ENCODE results near the gene CCL4L2.
"Not testable (repeated sequence)": the region's sequence is repeated elsewhere in the genome, so short reads cannot be mapped to it uniquely, and the experiment has no call there.

The CCL4L2 gene

DNA sequence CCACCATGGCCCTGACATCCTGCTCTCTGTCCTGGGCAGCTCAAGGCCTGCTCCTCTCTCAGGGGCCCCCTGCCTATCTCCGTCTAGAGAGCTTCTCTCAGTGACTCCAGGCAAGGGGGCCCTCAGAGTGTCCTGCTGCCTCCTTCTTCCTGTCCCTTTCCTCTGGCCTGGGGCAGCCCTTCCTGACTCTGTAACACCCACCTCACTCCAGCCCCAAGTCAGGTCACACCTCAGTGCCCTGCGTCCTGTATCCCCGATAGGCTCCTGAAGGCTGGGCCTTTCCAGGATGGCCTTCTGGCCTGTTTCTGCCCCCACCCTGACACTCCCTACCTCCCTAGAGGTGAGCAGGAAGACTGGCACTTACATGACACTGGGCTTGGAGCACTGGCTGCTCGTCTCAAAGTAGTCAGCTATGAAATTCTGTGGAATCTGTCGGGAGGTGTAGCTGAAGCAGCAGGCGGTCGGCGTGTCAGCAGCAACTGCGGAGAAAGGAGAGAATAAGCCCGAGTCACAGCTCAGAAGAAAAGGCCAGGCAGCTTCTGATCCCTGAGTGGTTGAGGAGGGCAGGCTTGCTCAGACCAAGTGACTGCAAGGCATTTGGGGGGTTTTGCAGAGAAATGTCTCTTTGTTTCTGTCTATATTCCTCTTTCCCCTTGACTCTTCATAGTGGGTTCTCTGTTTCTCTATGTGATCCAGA lies 15.3 kb upstream of the CCL4L2 start:
- DNase-seq (ENCODE audit: low spot score) = no peak

GRCh38 chr17:36196131-36196486 lies 14.8 kb upstream of the CCL4L2 start:
- DNase-seq (ENCODE audit: low spot score) = no peak

- no peak for DNase-seq (ENCODE audit: low spot score)
Observed at GRCh38 chr17:36197387-36197703, 13.5 kb upstream of the CCL4L2 start.

GRCh38 chr17:36198831-36199465 lies 11.9 kb upstream of the CCL4L2 start:
- DNase-seq (ENCODE audit: low spot score) = no peak

DNA sequence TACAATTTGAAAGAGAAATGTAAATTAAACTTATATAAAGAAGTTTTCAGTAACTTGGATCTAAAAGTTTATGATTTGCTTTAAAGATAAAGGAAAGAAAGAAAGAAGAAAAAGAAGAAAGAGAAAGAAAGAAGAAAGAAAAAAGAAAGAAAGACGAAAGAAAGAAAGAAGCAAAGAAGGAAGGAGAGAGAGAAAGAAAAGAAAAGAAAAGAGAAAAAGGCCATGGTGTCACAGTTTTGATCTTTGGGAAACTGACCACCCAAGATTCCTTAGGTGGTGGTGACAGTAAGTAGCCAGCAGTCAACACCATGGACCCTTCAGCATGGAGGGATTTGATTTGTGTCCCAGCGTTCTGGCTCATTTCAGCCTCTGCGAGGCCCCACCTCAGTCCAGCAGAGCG lies 9.8 kb upstream of the CCL4L2 start:
- DNase-seq (ENCODE audit: low spot score) = not testable (repeated sequence)

DNA sequence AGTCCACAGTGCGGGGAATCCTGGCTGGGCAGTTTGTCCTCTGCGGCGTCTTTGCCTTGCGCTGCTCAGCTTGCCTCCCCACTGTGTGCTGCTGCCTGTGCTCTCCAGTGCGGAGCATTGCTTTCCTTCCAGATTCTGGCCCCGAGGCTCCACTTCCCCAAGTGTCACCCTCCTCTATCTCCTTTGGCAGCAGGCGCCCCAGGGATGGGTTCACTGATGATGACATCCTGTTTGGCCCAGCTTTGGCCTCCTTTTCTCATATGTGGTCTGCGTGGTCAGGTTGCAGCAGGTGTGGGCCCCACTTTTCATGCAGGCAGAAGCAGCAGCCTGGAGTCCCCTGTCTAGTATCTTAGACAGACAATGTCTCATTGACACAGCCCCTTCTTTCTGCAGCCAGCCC lies 9.4 kb upstream of the CCL4L2 start:
- DNase-seq (ENCODE audit: low spot score) = not testable (repeated sequence)

GRCh38 chr17:36203335-36203734 lies 7.5 kb upstream of the CCL4L2 start:
- no peak for DNase-seq (ENCODE audit: low spot score)

- no peak for DNase-seq (ENCODE audit: low spot score)
Observed at GRCh38 chr17:36204724-36205500, 6.0 kb upstream of the CCL4L2 start.

GRCh38 chr17:36205637-36206485 lies 5.0 kb upstream of the CCL4L2 start:
- no peak for DNase-seq (ENCODE audit: low spot score)

DNA sequence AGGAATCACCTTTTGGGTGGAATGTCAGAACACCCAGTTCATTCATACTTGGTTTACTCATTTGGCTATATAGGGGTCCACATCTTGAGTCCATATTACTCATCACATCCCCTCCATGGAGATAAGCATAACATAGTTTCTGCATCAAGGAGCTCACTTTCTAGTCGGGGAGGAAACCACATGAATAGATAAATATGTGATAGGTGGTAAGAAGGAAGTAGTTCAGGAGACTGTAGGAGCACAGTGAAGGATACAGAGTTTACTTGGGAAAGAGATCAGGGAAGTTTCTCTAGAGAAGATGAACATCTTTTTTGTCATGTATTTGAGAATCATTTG lies 4.4 kb upstream of the CCL4L2 start:
- DNase-seq (ENCODE audit: low spot score) = not testable (repeated sequence)

- not testable (repeated sequence) for DNase-seq (ENCODE audit: low spot score)
Observed at GRCh38 chr17:36207383-36207782, 3.5 kb upstream of the CCL4L2 start.

DNA sequence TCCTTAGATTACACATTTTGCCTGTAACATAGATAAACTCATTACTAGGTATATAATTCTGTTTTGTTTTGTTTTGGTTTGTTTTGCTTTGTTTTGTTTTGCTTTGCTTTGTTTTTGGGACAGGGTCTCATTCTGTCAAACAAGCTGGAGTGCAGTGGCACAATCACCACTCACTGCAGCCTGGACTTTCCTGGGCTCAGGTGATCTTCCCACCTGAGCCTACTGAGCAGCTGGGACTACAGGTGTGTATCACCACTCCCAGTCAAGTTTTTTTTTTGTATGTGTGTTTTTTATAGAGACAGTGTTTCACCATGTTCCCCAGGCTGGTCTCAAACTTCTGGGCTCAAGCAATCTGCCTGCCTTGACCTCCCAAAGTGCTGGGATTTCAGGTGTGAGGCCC lies 1.3 kb upstream of the CCL4L2 start:
- DNase-seq (ENCODE audit: low spot score) = no peak

DNA sequence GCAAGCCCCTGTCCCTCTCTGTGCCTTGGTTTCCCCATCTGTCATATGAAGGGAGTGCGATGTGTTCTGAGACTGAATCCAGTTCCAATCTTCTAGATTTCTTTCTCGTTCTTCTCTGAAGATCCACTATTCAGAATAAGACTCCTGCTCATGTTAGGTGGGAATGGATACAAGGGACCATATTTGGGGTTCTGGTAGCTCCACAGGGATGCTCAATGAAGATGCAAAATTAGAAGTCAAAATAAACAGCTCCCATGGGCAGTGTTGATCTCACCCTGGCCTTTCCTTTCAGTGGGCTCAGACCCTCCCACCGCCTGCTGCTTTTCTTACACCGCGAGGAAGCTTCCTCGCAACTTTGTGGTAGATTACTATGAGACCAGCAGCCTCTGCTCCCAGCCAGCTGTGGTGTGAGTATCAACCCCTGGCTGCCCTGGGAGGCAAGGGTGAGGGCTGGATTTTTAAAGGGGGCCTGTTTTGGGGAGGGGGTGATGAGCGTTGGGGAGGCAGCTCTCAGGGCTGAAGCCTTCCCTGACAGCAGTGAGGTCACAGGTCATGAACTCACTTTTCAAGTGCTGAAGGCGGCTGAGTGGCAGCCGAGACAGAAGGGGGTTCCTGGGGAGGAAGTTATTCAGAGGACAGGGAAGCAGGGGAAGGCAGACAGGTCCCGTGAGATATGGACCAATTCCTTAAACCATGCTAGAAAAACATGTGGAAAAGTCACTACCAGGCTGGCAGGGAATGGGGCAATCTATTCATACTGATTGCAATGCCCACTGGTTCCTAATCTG lies 815 bp downstream of the CCL4L2 start:
- not testable (repeated sequence) for DNase-seq (ENCODE audit: low spot score)

GRCh38 chr17:36212272-36212605 lies 1.4 kb downstream of the CCL4L2 start:
- no peak for DNase-seq (ENCODE audit: low spot score)

DNA sequence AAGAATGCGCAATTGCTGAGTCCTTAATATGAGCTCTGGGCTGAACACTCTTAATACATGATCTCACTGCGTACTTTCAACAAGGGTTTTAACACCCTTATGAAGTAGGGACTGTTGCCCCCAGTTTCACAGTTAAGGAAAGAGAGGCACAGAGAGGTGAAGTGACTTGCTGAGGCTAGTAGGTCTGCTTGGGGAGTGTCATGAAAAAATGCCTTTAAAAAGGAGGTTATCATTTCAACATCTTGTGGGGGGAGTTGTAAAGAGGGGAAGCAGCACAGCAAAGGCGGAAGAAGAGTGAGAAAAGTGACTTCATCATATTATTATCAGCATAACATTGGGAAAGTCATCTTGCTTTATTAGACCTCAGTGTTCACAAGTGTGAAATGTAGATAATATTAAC lies 2.1 kb downstream of the CCL4L2 start:
- DNase-seq (ENCODE audit: low spot score) = no peak

- DNase-seq (ENCODE audit: low spot score) = no peak
Observed at GRCh38 chr17:36213695-36214094, 2.8 kb downstream of the CCL4L2 start.

GRCh38 chr17:36214918-36215317 lies 4.1 kb downstream of the CCL4L2 start:
- DNase-seq (ENCODE audit: low spot score) = no peak

- DNase-seq (ENCODE audit: low spot score) = not testable (repeated sequence)
Observed at GRCh38 chr17:36215406-36216308, 4.8 kb downstream of the CCL4L2 start.

GRCh38 chr17:36219556-36219955 lies 8.7 kb downstream of the CCL4L2 start:
- DNase-seq (ENCODE audit: low spot score) = not testable (repeated sequence)

GRCh38 chr17:36220737-36221580 lies 10.1 kb downstream of the CCL4L2 start:
- DNase-seq (ENCODE audit: low spot score) = not testable (repeated sequence)

All from AG08395 (cell line).